Measurements from ENCODE around the gene SMPD1.

DNA sequence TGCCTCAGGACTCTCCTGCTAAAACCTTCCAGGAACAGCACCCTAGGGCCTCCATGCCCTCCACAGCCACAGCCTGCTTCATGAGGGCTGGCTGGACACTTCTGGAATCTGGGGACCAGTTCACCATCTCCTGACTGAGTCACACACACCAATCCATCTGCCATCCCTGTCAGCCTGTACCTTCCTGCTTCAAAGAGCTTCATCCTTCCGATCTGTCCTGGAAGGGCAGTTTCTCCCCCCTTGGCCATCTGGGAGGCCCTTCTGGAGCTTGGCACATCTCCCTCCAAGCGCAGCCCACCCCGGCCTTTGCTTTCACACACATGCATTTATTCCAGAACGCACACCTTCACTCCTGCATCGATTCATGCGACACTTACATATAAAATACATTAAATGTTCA lies 15.6 kb downstream of the SMPD1 start:
- TF ChIP-seq CTCF (tag by site-specific recombination; IDR thresholded peaks at IDR 0.05): no peak
- TF ChIP-seq ZBTB17 (tag by site-specific recombination; IDR thresholded peaks at IDR 0.05): no peak
- no peak for TF ChIP-seq KLF8 (tag by site-specific recombination; IDR thresholded peaks at IDR 0.05)
- TF ChIP-seq BCL6B (tag by site-specific recombination; IDR thresholded peaks at IDR 0.05): no peak
- no peak for TF ChIP-seq BCL11A (tag by site-specific recombination; IDR thresholded peaks at IDR 0.05; ENCODE audit: low read depth)
- no peak for TF ChIP-seq ZNF311 (tag by site-specific recombination; IDR thresholded peaks at IDR 0.05; ENCODE audit: borderline replicate concordance)
- TF ChIP-seq ZNF169 (tag by site-specific recombination; IDR thresholded peaks at IDR 0.05): no peak
- no peak for TF ChIP-seq TCF7L2 (IDR thresholded peaks at IDR 0.05; ENCODE audit: borderline replicate concordance, low read depth, low read length)
